ENCODE results near the gene PLCB2.

PLCB2 gene

GRCh38 chr15:40342416-40343320, 34.9 kb upstream of the PLCB2 start:
- no peak for DNase-seq

- DNase-seq = peak in 50 of 51 donors; percentile 59 to 94 (median 84)
Observed at GRCh38 chr15:40340740-40341400, 33.1 kb upstream of the PLCB2 start, which contains the start of gene CCDC9B. Gene CCDC9B (minus strand): TSS chr15:40340939. CDS start chr15:40340819, 120 bp downstream.

GRCh38 chr15:40340038-40340739, 32.5 kb upstream of the PLCB2 start:
- DNase-seq = peak in 43 of 51 donors; percentile 36 to 94 (median 71)

- DNase-seq = peak in 5 of 51 donors; percentile 20 to 46 (median 36)
Observed at GRCh38 chr15:40339621-40339945, 31.8 kb upstream of the PLCB2 start.

GRCh38 chr15:40338921-40339620, 31.3 kb upstream of the PLCB2 start:
- DNase-seq = peak in 39 of 51 donors; percentile 8 to 79 (median 54)

- peak in 37 of 51 donors; percentile 12 to 70 (median 36) for DNase-seq
Observed at GRCh38 chr15:40338041-40338657, 30.4 kb upstream of the PLCB2 start.

- peak in 5 of 51 donors; percentile 10 to 31 (median 19) for DNase-seq
Observed at GRCh38 chr15:40337597-40337996, 29.9 kb upstream of the PLCB2 start.

- peak in 6 of 51 donors; percentile 7 to 29 (median 12) for DNase-seq
Observed at GRCh38 chr15:40336744-40337122, 29.0 kb upstream of the PLCB2 start.

- DNase-seq = no peak
Observed at GRCh38 chr15:40335938-40336743, 28.4 kb upstream of the PLCB2 start.

GRCh38 chr15:40334941-40335795, 27.4 kb upstream of the PLCB2 start:
- peak in 3 of 51 donors; percentile 7 to 43 (median 8) for DNase-seq

GRCh38 chr15:40334541-40334940, 26.8 kb upstream of the PLCB2 start:
- DNase-seq = no peak

GRCh38 chr15:40333922-40334492, 26.3 kb upstream of the PLCB2 start:
- peak in 26 of 51 donors; percentile 4 to 67 (median 41) for DNase-seq

GRCh38 chr15:40332113-40332781, 24.5 kb upstream of the PLCB2 start:
- no peak for DNase-seq

- DNase-seq = no peak
Observed at GRCh38 chr15:40331637-40332036, 23.9 kb upstream of the PLCB2 start.

GRCh38 chr15:40331026-40331425, 23.3 kb upstream of the PLCB2 start:
- DNase-seq = no peak

GRCh38 chr15:40330368-40330836, 22.7 kb upstream of the PLCB2 start:
- peak in 24 of 51 donors; percentile 14 to 78 (median 36) for DNase-seq

- DNase-seq = no peak
Observed at GRCh38 chr15:40329804-40330203, 22.1 kb upstream of the PLCB2 start.

- DNase-seq = no peak
Observed at GRCh38 chr15:40328751-40329150, 21.0 kb upstream of the PLCB2 start.
